Ishikawa (cell line): Measurements from ENCODE around the gene L2HGDH.

Experiments used
- CEBPB ChIP-seq: IDR thresholded peaks from 2 replicates; pipeline ENCODE4 v1.6.1; 2012
- CREB1 ChIP-seq: IDR thresholded peaks from 2 replicates; pipeline ENCODE4 v1.6.1; 2012; ENCODE audit warnings: low read depth
- EGR1 ChIP-seq: IDR thresholded peaks from 2 replicates; pipeline ENCODE4 v1.6.1; 2012
- EP300 ChIP-seq: IDR thresholded peaks from 2 replicates; pipeline ENCODE4 v1.6.1; 2012; ENCODE audit warnings: borderline replicate concordance
- FOXM1 ChIP-seq: IDR thresholded peaks from 2 replicates; pipeline ENCODE4 v1.6.1; 2012; ENCODE audit warnings: low read depth, borderline replicate concordance
- NFIC ChIP-seq: IDR thresholded peaks from 2 replicates; pipeline ENCODE4 v1.6.1; 2012
- RAD21 ChIP-seq: IDR thresholded peaks from 2 replicates; pipeline ENCODE4 v1.6.1; 2012; ENCODE audit warnings: low read depth
- TAF1 ChIP-seq: IDR thresholded peaks from 2 replicates; pipeline ENCODE4 v1.6.1; 2012; ENCODE audit warnings: low read depth, mild to moderate bottlenecking
- TCF12 ChIP-seq: IDR thresholded peaks from 2 replicates; pipeline ENCODE4 v1.6.1; 2012; ENCODE audit warnings: low read depth
- TEAD4 ChIP-seq: IDR thresholded peaks from 2 replicates; pipeline ENCODE4 v1.6.1; 2012
- YY1 ChIP-seq: IDR thresholded peaks from 2 replicates; pipeline ENCODE4 v1.6.1; 2012; ENCODE audit warnings: low read depth
- ZBTB7A ChIP-seq: IDR thresholded peaks from 2 replicates; pipeline ENCODE4 v1.6.1; 2012; ENCODE audit warnings: low read depth
- TF ChIP-seq, protein P1 (sequence below): IDR thresholded peaks from 2 replicates; pipeline ENCODE4 v1.6.1; 2012
- TF ChIP-seq, protein P2 (sequence below): IDR thresholded peaks from 2 replicates; pipeline ENCODE4 v1.6.1; 2012; ENCODE audit warnings: low read depth, mild to moderate bottlenecking
- TF ChIP-seq, protein P3 (sequence below): IDR thresholded peaks from 2 replicates; pipeline ENCODE4 v1.6.1; 2012

L2HGDH gene

DNA sequence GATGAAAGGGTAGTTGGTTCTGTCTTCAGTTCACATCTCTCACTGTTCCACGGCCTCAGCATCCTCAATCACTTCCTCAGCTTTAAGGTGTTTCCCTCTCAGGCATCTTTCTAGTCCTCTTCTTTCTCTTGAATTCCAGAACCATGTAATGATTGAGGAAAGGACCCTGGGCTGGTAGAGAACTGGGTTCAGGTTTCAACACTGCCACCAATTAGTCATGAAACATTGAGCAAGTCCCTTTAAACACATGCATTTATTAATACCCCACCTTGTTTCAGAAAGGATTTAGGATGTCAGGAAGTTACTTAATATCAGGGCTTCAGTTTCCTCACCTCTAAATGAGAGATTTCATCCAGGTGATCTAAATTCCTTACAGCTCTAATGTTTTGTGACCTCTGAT, 7.3 kb upstream of the L2HGDH start:
- TF ChIP-seq EP300 (no peak), CREB1 (no peak), NFIC (no peak), ZBTB7A (no peak)
- TF ChIP-seq, protein P1, sequence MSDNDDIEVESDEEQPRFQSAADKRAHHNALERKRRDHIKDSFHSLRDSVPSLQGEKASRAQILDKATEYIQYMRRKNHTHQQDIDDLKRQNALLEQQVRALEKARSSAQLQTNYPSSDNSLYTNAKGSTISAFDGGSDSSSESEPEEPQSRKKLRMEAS = no peak

DNA sequence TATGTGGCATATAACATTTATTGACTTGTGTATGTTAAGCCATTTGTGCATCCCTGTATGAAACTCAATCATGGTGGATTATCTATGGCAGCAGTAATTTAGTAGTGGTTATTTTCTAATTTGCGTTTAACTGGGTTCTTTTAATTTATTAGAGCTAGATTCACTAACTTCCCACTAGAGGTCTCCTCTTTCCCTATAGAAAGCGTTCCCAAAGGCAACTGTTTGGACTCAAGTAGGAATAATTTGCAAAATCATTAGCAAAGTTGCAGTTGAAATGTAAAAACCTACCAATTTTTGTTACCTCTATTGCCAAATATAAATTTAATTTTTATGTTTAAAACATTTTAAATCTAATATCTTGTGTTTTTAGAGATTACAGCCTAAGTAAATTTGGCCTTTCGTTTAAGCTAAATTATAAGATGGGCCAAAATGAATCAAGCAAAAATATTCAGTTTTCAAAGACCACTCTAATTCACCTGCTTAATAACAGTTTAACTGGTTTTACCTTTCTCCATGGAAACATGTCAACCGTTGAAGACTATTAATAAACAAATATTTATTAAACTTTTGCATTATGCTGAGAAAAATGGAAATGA, 6.1 kb upstream of the L2HGDH start:
- no peak for TF ChIP-seq CEBPB
- TF ChIP-seq, protein P2, sequence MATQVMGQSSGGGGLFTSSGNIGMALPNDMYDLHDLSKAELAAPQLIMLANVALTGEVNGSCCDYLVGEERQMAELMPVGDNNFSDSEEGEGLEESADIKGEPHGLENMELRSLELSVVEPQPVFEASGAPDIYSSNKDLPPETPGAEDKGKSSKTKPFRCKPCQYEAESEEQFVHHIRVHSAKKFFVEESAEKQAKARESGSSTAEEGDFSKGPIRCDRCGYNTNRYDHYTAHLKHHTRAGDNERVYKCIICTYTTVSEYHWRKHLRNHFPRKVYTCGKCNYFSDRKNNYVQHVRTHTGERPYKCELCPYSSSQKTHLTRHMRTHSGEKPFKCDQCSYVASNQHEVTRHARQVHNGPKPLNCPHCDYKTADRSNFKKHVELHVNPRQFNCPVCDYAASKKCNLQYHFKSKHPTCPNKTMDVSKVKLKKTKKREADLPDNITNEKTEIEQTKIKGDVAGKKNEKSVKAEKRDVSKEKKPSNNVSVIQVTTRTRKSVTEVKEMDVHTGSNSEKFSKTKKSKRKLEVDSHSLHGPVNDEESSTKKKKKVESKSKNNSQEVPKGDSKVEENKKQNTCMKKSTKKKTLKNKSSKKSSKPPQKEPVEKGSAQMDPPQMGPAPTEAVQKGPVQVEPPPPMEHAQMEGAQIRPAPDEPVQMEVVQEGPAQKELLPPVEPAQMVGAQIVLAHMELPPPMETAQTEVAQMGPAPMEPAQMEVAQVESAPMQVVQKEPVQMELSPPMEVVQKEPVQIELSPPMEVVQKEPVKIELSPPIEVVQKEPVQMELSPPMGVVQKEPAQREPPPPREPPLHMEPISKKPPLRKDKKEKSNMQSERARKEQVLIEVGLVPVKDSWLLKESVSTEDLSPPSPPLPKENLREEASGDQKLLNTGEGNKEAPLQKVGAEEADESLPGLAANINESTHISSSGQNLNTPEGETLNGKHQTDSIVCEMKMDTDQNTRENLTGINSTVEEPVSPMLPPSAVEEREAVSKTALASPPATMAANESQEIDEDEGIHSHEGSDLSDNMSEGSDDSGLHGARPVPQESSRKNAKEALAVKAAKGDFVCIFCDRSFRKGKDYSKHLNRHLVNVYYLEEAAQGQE = no peak
- no peak for TF ChIP-seq EGR1
- peak; percentile 63 for TF ChIP-seq RAD21
- TF ChIP-seq TEAD4 = no peak
- TF ChIP-seq ZBTB7A = no peak
- no peak for TF ChIP-seq YY1
- no peak for TF ChIP-seq FOXM1
- no peak for TF ChIP-seq TAF1

DNA sequence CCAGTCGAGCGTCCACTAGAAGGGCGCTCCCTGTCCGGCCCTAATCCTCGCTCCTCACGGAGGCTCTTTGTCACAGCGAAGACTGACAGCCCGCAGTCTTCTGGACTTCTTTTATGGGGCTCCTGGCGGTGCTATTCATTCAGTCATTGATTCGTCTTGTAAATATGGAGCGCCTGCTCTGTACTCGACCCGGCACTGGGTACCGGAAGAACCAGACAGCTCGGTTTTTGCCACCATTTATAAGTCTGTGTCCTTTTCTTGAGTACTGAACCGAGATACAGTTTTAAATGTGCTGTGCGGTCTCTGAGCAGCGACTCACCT, 665 bp upstream of the L2HGDH start:
- TF ChIP-seq TCF12 = no peak

DNA sequence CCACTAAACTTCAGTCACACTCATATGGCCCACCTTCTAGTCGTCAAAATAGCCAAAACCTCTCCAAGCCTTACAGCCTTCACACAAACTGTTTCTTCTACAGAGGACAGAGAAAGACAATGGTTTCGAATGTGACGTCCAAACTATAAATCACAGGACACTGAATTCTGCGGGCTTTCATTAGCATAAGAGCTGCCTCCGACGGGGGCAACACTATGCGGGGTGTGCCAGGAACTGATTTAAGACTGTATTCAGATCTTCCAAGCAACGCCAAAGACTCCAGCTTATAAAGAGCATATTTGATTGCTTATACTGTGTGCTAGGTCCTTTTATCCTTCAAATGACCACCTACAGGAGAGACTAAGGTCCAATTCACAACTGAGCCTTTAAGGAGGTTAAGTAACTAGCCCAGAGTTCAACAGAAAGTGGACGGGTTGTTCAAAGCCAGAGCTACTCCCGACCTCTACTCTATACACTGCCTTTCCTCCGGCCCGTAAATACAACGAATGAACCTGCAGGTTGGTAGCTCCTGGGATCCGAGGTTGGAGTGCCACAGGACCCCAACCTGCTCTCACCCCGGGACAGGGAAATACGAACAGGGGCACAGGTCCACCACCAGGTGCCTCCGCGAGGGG, 575 bp downstream of the L2HGDH start:
- TF ChIP-seq EP300 = no peak
- TF ChIP-seq, protein P1 = no peak
- TF ChIP-seq TCF12 = no peak
- TF ChIP-seq, protein P3, sequence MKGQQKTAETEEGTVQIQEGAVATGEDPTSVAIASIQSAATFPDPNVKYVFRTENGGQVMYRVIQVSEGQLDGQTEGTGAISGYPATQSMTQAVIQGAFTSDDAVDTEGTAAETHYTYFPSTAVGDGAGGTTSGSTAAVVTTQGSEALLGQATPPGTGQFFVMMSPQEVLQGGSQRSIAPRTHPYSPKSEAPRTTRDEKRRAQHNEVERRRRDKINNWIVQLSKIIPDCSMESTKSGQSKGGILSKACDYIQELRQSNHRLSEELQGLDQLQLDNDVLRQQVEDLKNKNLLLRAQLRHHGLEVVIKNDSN = no peak
- TF ChIP-seq RAD21 = no peak; the same call in 1 of the 2 replicates
- TF ChIP-seq FOXM1 = no peak
- TF ChIP-seq TEAD4 = no peak
- TF ChIP-seq, protein P2 = no peak
- TF ChIP-seq CREB1 = no peak
- TF ChIP-seq CEBPB = no peak
- TF ChIP-seq TAF1 = no peak
- TF ChIP-seq ZBTB7A = no peak
- TF ChIP-seq NFIC = no peak
- TF ChIP-seq YY1 = no peak
- no peak for TF ChIP-seq EGR1

DNA sequence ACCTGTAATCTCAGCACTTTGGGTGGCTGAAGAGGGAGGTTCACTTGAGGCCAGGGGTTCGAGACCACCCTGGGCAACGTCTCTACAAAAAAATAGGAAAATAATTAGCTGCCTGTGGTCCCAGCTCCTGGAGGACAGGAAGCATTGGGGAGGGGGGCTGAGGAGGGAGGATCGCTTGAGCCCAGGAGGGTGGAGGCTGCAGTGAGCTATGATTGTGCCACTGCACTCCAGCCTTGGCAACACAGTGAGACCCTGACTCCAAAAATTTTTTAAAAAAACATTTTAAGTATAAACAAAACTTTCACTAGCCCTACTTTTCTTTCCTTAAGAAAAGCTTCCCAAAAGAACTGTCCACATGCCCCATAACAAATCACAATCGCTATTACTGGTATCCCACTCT, 1.6 kb downstream of the L2HGDH start:
- TF ChIP-seq YY1 (no peak), ZBTB7A (no peak), EGR1 (no peak), TAF1 (no peak), CREB1 (no peak)
- TF ChIP-seq, protein P1 = no peak
- TF ChIP-seq, protein P3 = no peak

DNA sequence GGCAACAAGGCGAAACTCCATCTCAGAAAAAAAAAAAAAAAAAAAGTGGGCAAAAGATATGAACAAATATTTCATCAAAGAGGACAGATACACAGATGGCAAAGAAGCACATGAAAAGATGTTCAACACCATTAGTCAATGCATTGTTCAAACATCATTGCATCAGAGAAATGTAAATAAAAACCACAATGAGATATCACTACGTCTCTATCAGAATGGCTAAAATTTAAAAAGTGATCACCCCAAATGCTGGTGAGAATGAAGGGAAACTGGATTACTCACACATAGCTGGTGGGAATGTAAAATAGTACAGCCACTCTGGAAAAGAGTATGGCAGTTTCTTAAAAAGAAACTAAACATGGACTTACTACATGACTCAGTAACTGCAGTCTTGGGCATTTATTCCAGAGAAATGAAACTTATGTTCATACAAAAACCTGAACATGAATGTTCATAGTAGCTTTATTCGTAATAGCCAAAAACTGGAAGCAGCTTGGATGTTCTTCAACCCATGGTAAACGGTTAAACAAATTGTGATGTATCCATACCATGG, 3.6 kb downstream of the L2HGDH start:
- TF ChIP-seq NFIC (no peak), FOXM1 (no peak), TEAD4 (no peak), YY1 (no peak), TCF12 (no peak), CREB1 (no peak), CEBPB (no peak), RAD21 (no peak)
- TF ChIP-seq, protein P2 = no peak
- TF ChIP-seq, protein P1 = no peak
- TF ChIP-seq, protein P3 = no peak
